Measurements from ENCODE around the gene CALHM2.

Gene CALHM2

GRCh38 chr10:103416436-103417147, 35.6 kb downstream of the CALHM2 start:
- no peak overlapping the region for H3K4me3 ChIP-seq (ENCODE audit: low read depth, low read length)
- TF ChIP-seq CTCF (IDR thresholded peaks at IDR 0.05; ENCODE audit: low read depth, low read length), result no peak

GRCh38 chr10:103415581-103415980, 36.6 kb downstream of the CALHM2 start:
- no peak overlapping the region for H3K4me3 ChIP-seq (ENCODE audit: low read depth, low read length)
- no peak for TF ChIP-seq CTCF (IDR thresholded peaks at IDR 0.05; ENCODE audit: low read depth, low read length)

GRCh38 chr10:103413564-103413963, 38.6 kb downstream of the CALHM2 start:
- TF ChIP-seq CTCF (IDR thresholded peaks at IDR 0.05; ENCODE audit: low read depth, low read length), result no peak
- H3K4me3 ChIP-seq (ENCODE audit: low read depth, low read length), result no peak overlapping the region

GRCh38 chr10:103397191-103397825, 54.9 kb downstream of the CALHM2 start:
- H3K4me3 ChIP-seq (ENCODE audit: low read depth, low read length), result peak overlapping the region; percentile 96
- TF ChIP-seq CTCF (IDR thresholded peaks at IDR 0.05; ENCODE audit: low read depth, low read length), result no peak

- H3K4me3 ChIP-seq (ENCODE audit: low read depth, low read length), result peak overlapping the region; percentile 96
- no peak for TF ChIP-seq CTCF (IDR thresholded peaks at IDR 0.05; ENCODE audit: low read depth, low read length)
Measured at GRCh38 chr10:103396789-103397087, 55.4 kb downstream of the CALHM2 start.
